Measurements from ENCODE around the gene TDRD7. TPM values are rescaled to one million over a fixed set of nuclear protein-coding genes. Genes with fewer than 3 reads are reported as not detected.
"Not testable (repeated sequence)": the region's sequence is repeated elsewhere in the genome, so short reads cannot be mapped to it uniquely, and the experiment has no call there.

The TDRD7 gene
- total and polyA plus RNA-seq, 2 of the 8 experiments (the other 6 are each of a cell fraction or from before 2014, with no cell fraction given), result 1.2 to 2.3 TPM

- H3K36me3 ChIP-seq (ENCODE audit: control insufficient read depth in 2 of 4, insufficient read depth in 4 of 4, low read length in 3 of 4); H3K4ac ChIP-seq (replicated peaks; ENCODE audit: insufficient read length, low read depth, low read length); H4K91ac ChIP-seq (replicated peaks; ENCODE audit: insufficient read length, low read length): not testable (repeated sequence)
Measured at GRCh38 chr9:97456841-97457240, 44.9 kb downstream of the TDRD7 start.

More at GRCh38 chr9:97456841-97457240, 44.9 kb downstream of the TDRD7 start:
- H3K9ac ChIP-seq (replicated peaks in 1 of 4; ENCODE audit: extremely low read depth in 1 of 4, low read depth in 3 of 4, low read length in 3 of 4); H3K4me3 ChIP-seq (ENCODE audit: extremely low read depth in 1 of 4, insufficient read depth in 2 of 4, low read depth in 3 of 4, low read length in 4 of 4); H2AFZ ChIP-seq (ENCODE audit: low read length); H2BK5ac ChIP-seq (ENCODE audit: low read depth, low read length); FAIRE-seq; POLR2A ChIA-PET (ENCODE audit: partially characterized antibody); H4K8ac ChIP-seq (ENCODE audit: extremely low read depth, insufficient read depth, low read length); H3K79me2 ChIP-seq (ENCODE audit: control insufficient read depth in 1 of 2, insufficient read depth in 2 of 2, low read length in 2 of 2); H3K56ac ChIP-seq (replicated peaks; ENCODE audit: insufficient read length, low read depth, low read length); H3K27ac ChIP-seq (ENCODE audit: low read depth, low read length); H3K27me3 ChIP-seq (replicated peaks in 1 of 4; ENCODE audit: control insufficient read depth in 3 of 4, extremely low read depth in 1 of 4, insufficient read depth in 3 of 4, low read length in 3 of 4); H3K4me2 ChIP-seq (ENCODE audit: insufficient read depth in 1 of 2, low read depth in 2 of 2, low read length in 2 of 2); H3K79me1 ChIP-seq (ENCODE audit: low read depth, low read length); DNase-seq (ENCODE audit: low read depth in 1 of 2, low spot score in 2 of 2); H2BK120ac ChIP-seq (replicated peaks; ENCODE audit: low read depth, low read length); H3K23me2 ChIP-seq (ENCODE audit: low read depth, low read length); H3K14ac ChIP-seq (ENCODE audit: insufficient read length); H4K20me1 ChIP-seq (replicated peaks in 1 of 2; ENCODE audit: control insufficient read depth in 1 of 2, insufficient read depth in 2 of 2, low read length in 2 of 2); H3K4me1 ChIP-seq (replicated peaks in 1 of 4; ENCODE audit: control insufficient read depth in 3 of 4, insufficient read depth in 4 of 4, low read length in 3 of 4); H4K5ac ChIP-seq (ENCODE audit: insufficient read length, low read depth, low read length); H2AK5ac ChIP-seq (ENCODE audit: low read depth, low read length); H3K9me3 ChIP-seq (ENCODE audit: insufficient read depth in 2 of 2, low read depth in 1 of 2, low read length in 1 of 2); H2BK15ac ChIP-seq (ENCODE audit: low read length); H2BK12ac ChIP-seq (ENCODE audit: low read depth, low read length); H2BK20ac ChIP-seq (ENCODE audit: low read length); H3K23ac ChIP-seq (ENCODE audit: insufficient read length); H3K18ac ChIP-seq (ENCODE audit: extremely low read depth, low read length): not testable (repeated sequence)
- CTCF ChIA-PET (ENCODE audit: partially characterized antibody), result interaction anchor here (0.9 to 2.5 kb wide), 2 partner anchors 12 to 30 kb away, joined by 3 to 7 read pairs; no protein-coding TSS in a partner anchor

All from H1 (cell line).